ENCODE data around the gene WSB1.

DNA sequence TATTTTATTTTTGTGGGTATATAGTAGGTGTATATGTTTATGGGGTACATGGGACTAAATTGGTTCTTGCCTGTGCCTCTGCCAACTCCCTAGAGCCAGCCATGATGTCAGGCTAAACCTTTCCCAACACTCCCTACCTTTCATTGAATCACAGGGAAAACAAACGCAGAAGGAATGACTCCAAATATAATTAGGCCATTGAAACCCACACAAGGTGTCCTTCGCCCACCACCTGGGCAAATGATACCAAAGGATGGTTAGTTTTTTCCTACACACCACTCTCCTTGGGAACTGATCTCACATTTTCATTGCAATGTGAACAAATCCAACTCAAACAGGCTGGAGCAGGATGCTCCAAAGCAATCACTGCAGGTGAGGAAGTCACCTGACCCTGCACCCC, 27.5 kb downstream of the WSB1 start:
- TF ChIP-seq CTCF (IDR thresholded peaks at IDR 0.05): no peak
- TF ChIP-seq EZH2 (IDR thresholded peaks at IDR 0.05; ENCODE audit: borderline replicate concordance, insufficient read depth, low read depth, low read length, poor library complexity, severe bottlenecking): no peak

Data from B cell (primary cell).